Ishikawa (cell line): ENCODE measurements around the gene RWDD4.

ENCODE experiments used
- CEBPB ChIP-seq: IDR thresholded peaks from 2 replicates; pipeline ENCODE4 v1.6.1; 2012
- CREB1 ChIP-seq: IDR thresholded peaks from 2 replicates; pipeline ENCODE4 v1.6.1; 2012; ENCODE audit warnings: low read depth
- EGR1 ChIP-seq: IDR thresholded peaks from 2 replicates; pipeline ENCODE4 v1.6.1; 2012
- EP300 ChIP-seq: IDR thresholded peaks from 2 replicates; pipeline ENCODE4 v1.6.1; 2012; ENCODE audit warnings: borderline replicate concordance
- FOXM1 ChIP-seq: IDR thresholded peaks from 2 replicates; pipeline ENCODE4 v1.6.1; 2012; ENCODE audit warnings: low read depth, borderline replicate concordance
- MAX ChIP-seq: IDR thresholded peaks from 2 replicates; pipeline ENCODE4 v1.6.1; 2012
- NFIC ChIP-seq: IDR thresholded peaks from 2 replicates; pipeline ENCODE4 v1.6.1; 2012
- RAD21 ChIP-seq: IDR thresholded peaks from 2 replicates; pipeline ENCODE4 v1.6.1; 2012; ENCODE audit warnings: low read depth
- TAF1 ChIP-seq: IDR thresholded peaks from 2 replicates; pipeline ENCODE4 v1.6.1; 2012; ENCODE audit warnings: low read depth, mild to moderate bottlenecking
- TCF12 ChIP-seq: IDR thresholded peaks from 2 replicates; pipeline ENCODE4 v1.6.1; 2012; ENCODE audit warnings: low read depth
- TEAD4 ChIP-seq: IDR thresholded peaks from 2 replicates; pipeline ENCODE4 v1.6.1; 2012
- USF1 ChIP-seq: IDR thresholded peaks from 2 replicates; pipeline ENCODE4 v1.6.1; 2012
- YY1 ChIP-seq: IDR thresholded peaks from 2 replicates; pipeline ENCODE4 v1.6.1; 2012; ENCODE audit warnings: low read depth
- ZBTB7A ChIP-seq: IDR thresholded peaks from 2 replicates; pipeline ENCODE4 v1.6.1; 2012; ENCODE audit warnings: low read depth
- TF ChIP-seq, protein P1 (sequence below): IDR thresholded peaks from 2 replicates; pipeline ENCODE4 v1.6.1; 2012; ENCODE audit warnings: low read depth, mild to moderate bottlenecking

The RWDD4 gene

DNA sequence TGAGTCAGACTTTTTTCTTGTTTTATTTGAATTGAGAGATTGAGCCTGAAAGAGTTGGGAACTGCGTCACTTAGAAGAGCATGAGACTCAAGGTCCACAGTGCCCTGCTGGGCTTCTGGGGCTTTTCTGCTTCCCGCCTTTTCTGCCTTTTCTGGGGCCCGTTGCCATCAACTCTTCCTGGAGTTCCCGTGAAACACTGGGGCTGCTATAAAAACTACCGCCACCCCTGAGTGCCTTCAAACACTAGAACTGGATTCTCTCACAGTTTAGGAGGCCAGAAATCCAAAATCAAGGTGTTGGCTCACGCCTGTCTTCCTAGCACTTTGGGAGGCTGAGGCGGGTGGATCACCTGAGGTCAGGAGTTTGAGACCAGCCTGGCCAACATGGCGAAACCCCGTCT, 49.8 kb downstream of the RWDD4 start:
- TF ChIP-seq USF1 (no peak), NFIC (no peak), TCF12 (no peak), TEAD4 (no peak), ZBTB7A (no peak), CEBPB (no peak), EP300 (no peak), YY1 (no peak), EGR1 (no peak), TAF1 (no peak), RAD21 (no peak), CREB1 (no peak), MAX (no peak), FOXM1 (no peak)
- TF ChIP-seq, protein P1, sequence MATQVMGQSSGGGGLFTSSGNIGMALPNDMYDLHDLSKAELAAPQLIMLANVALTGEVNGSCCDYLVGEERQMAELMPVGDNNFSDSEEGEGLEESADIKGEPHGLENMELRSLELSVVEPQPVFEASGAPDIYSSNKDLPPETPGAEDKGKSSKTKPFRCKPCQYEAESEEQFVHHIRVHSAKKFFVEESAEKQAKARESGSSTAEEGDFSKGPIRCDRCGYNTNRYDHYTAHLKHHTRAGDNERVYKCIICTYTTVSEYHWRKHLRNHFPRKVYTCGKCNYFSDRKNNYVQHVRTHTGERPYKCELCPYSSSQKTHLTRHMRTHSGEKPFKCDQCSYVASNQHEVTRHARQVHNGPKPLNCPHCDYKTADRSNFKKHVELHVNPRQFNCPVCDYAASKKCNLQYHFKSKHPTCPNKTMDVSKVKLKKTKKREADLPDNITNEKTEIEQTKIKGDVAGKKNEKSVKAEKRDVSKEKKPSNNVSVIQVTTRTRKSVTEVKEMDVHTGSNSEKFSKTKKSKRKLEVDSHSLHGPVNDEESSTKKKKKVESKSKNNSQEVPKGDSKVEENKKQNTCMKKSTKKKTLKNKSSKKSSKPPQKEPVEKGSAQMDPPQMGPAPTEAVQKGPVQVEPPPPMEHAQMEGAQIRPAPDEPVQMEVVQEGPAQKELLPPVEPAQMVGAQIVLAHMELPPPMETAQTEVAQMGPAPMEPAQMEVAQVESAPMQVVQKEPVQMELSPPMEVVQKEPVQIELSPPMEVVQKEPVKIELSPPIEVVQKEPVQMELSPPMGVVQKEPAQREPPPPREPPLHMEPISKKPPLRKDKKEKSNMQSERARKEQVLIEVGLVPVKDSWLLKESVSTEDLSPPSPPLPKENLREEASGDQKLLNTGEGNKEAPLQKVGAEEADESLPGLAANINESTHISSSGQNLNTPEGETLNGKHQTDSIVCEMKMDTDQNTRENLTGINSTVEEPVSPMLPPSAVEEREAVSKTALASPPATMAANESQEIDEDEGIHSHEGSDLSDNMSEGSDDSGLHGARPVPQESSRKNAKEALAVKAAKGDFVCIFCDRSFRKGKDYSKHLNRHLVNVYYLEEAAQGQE, result no peak

GRCh38 chr4:183607894-183608293, 51.1 kb downstream of the RWDD4 start:
- TF ChIP-seq USF1 (no peak), NFIC (no peak), MAX (no peak), EP300 (no peak), CREB1 (no peak)
- TF ChIP-seq, protein P1, result no peak

- TF ChIP-seq RAD21, result peak; percentile 35
- TF ChIP-seq FOXM1, result no peak
- no peak for TF ChIP-seq EP300
- TF ChIP-seq USF1, result no peak
- no peak for TF ChIP-seq TEAD4
Observed at GRCh38 chr4:183602557-183603027, 56.4 kb downstream of the RWDD4 start.

GRCh38 chr4:183601381-183601780, 57.6 kb downstream of the RWDD4 start:
- TF ChIP-seq EP300 (no peak), TEAD4 (no peak), FOXM1 (no peak), CEBPB (no peak), CREB1 (no peak), YY1 (no peak)
- TF ChIP-seq, protein P1, result no peak

DNA sequence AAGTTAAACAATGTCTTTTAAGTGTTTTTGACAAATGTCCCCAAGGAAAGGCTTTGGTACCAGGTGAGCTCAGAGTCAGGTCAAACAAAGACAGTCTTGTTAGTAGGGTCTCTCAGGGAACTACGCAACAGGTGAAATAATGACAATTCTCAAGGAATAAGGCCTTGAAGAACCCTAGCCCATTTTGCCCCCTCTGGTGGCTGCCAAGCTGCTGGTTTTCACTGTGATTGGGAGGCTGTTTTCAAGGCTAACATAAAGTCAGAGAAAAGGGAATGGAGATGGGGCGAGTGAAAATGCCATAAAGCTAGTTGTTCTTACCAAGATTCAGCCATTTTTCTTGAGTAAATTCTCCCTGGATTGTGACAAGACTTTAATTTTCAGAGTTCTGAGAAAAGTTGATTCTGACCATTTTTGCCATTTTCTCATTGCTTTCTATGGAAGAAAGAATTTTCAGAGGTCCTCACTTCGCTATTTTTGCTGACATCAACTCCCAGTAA, 58.7 kb downstream of the RWDD4 start:
- TF ChIP-seq RAD21 (peak; percentile 35; the same call in 1 of the 2 replicates), EGR1 (no peak), CEBPB (no peak), NFIC (no peak), TEAD4 (no peak), EP300 (no peak), TAF1 (no peak)
- TF ChIP-seq, protein P1, result no peak
